GM12864 (cell line): Measurements from ENCODE around the gene HNRNPH3.

Source experiments
- DNase-seq: peaks from one replicate; pipeline ENCODE4 v3.0.0-alpha.2; 2011; ENCODE audit warnings: low read depth
- H3K4me3 ChIP-seq: 2 replicates; pipeline ENCODE4 v1.5.1; 2011; ENCODE audit warnings: mild to moderate bottlenecking, low read depth, low read length, control low read depth
- TF ChIP-seq, protein P1 (sequence below): IDR thresholded peaks from 2 replicates; pipeline ENCODE4 v1.5.1; 2011; ENCODE audit warnings: low read depth, mild to moderate bottlenecking, moderate library complexity, low read length, control low read depth, inconsistent platforms; ENCODE audit errors: missing control alignments

Gene HNRNPH3, protein sequence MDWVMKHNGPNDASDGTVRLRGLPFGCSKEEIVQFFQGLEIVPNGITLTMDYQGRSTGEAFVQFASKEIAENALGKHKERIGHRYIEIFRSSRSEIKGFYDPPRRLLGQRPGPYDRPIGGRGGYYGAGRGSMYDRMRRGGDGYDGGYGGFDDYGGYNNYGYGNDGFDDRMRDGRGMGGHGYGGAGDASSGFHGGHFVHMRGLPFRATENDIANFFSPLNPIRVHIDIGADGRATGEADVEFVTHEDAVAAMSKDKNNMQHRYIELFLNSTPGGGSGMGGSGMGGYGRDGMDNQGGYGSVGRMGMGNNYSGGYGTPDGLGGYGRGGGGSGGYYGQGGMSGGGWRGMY

DNA sequence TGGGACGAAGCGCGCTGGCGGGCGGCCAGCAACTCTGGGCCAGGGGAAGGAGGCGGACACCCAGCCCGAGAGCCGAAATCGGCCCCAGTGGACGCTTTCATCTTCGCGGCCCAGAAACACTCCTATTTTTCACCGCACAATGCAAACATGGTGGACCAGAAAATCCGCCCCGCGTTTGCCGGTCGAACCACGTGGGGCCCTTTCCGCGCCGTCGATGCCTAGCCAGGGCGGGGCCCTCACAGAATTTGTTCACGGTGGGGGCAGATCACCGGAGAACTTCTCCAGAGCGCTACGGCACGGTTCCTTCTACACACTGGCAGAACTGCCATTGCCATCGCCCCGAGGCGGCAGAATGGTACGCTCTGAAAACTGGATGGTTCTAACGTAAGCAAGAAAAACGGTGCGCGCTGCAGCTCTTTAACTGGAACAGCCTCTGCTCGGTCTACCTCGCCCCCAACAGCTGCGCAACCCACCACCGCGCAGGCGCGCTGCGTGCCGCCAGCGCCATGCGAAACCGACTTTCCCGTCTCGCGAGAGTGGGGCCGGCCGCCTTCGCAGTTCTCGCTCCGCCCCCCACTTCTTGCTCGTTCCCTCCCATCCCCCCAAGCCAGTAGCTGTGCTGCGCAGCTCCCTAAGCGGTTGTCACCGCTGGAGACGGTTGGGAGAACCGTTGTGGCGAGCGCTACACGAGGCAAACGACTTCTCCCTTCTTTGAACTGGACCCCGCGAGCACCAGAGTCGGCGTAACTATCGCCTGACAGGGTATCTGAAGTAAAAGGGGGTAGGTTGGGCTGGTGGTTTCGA lies at the start of gene HNRNPH3:
HNRNPH3 (plus strand) TSS at position 610 of the 804 bp plus-strand sequence. CDS start 5,158 bp downstream, outside the sequence.
- peak within 1 kb of the TSS; percentile 88 for H3K4me3 ChIP-seq
- DNase-seq, result peak; percentile 91
- TF ChIP-seq, protein P1, sequence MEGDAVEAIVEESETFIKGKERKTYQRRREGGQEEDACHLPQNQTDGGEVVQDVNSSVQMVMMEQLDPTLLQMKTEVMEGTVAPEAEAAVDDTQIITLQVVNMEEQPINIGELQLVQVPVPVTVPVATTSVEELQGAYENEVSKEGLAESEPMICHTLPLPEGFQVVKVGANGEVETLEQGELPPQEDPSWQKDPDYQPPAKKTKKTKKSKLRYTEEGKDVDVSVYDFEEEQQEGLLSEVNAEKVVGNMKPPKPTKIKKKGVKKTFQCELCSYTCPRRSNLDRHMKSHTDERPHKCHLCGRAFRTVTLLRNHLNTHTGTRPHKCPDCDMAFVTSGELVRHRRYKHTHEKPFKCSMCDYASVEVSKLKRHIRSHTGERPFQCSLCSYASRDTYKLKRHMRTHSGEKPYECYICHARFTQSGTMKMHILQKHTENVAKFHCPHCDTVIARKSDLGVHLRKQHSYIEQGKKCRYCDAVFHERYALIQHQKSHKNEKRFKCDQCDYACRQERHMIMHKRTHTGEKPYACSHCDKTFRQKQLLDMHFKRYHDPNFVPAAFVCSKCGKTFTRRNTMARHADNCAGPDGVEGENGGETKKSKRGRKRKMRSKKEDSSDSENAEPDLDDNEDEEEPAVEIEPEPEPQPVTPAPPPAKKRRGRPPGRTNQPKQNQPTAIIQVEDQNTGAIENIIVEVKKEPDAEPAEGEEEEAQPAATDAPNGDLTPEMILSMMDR, result no peak

DNA sequence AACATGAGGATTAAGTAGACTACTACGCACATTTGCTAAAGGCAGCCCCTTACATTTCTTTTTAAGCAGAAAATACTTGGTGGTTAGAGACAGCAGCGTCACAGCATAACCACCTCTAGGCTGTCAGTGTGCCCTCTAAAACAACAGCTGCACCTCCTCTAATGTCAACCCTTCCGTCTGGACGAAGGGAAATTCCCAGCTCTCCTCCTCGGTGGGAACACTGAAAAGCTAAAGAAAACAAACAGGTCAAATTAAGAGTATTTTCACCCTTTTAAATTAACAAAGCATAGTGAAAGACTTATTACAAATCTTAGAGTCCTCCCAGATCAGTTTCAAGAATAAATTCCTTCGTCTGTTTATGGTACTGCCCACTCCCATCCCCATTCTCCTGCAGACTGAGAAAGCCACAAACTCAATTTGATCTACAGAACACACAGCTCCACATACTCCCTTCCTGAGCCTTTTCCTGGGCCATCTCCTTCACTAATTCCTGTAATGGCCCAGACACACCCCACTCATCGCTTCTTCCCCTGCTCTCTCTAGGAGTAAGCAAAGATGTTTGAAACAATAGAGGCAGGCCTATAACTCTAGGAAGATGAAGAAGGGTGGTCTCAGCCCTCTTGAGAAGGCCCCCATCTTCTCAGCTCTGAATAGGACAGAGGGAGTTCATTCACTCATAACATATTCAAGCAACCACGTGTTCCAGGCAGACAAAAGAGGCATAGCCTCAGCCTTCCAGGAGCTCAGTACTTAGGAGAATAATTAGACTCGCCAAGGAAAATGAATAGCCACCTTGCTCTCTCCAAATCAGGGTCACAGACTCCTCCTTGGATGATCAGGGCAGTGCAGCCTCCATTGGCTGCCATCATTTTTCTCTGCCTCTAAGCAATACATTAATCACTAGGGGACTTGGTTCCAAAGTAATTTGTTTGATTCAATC lies 47.5 kb upstream of the HNRNPH3 start:
- TF ChIP-seq, protein P1, result no peak
- no peak overlapping the region for H3K4me3 ChIP-seq
- DNase-seq, result no peak

DNA sequence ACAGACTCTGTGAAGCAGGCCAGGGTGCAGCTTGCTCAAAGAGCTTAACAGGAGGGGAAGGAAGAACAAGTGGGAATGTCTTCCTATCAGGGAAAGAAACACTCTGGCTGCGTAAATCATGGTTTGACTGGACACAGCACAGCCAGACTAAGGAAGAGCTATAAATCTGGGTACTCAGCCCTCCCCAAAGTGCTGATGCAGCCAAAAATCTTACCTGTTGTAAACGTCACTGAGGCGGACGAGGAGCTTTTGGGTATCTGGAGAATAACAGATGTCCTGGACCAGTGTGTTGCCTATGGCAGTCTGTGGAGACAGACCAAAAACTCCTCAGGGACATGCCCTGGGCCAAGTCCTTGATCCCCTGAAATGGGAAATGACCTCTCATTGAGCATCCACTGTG lies 43.1 kb upstream of the HNRNPH3 start:
- H3K4me3 ChIP-seq, result no peak overlapping the region
- TF ChIP-seq, protein P1, result no peak
- no peak for DNase-seq

DNA sequence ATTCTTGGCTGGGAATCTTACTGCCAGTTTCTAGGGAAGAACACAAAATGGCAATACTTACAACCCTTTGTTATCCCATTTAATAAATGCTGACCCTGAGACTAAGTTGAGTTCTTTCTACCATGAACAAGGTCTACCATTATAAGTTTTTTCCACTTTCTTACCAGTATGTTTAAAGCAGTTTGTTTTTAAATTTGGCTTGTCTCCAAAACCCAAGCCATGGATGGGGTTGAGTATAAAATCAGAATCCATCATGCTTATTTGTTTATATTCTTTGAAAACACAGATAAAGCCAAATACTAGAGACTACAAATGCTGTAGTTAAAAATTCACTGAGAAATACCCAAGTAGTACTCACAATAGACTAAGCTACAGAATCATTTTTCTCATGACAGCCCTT lies 41.1 kb upstream of the HNRNPH3 start:
- no peak for DNase-seq
- H3K4me3 ChIP-seq, result no peak overlapping the region
- TF ChIP-seq, protein P1, result no peak

DNA sequence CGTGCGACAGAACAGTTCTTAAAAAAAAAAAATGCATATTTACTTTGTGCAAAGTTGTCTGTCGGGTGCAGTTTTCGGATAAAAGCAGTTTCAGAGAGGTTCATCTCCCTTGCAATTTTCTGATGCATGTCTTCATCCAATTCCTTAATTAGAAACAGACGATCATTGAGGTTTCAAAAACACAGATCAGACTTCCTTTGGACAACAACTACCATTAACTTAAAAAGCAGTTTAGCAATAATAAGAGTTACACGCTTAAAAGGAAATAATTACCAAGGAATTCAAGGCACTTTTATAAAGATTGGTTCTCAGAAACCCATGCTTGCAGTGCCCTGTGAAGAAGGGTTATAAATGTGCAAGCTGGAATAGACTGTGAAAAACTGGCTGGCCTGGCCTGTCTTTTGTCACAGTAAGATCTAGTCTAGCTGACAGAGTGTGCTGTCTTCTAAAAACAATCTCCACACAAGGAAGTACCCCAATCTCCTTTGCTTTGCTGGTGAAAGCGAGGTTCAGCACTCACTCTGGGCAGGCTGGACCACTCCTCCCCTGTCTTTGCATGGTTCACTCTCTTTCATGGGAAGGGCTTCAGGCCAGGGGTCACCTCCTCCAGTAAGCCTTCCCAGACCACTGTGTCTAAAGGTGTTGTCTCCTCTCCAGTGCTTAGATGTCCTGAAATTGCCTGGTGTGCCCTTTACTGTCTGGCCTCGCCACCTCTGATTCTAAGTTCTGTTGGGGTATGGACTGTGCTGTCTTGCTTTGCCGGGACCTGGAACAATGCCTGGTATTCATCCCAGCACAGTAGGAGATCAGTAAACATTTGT lies 34.8 kb upstream of the HNRNPH3 start:
- TF ChIP-seq, protein P1, result no peak
- no peak for DNase-seq
- H3K4me3 ChIP-seq, result no peak overlapping the region

DNA sequence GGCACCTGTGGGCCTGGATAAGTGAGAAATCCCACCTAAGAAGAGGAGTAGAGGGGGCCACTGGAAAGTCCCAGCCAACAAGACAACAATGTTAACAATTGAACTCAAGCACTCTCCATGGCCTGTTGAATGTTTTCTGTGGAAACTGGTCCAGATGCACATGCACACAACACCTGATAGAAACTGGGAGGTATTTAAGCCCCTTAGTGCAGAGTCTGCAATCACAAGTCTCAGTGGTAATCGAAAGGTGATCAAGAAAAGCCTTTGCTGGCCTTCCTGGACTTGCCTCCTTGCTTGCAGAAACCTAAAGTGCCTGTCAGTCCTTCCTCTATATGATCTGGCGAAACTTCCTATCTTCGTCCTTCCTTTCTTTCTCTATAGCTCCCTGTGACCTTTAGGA lies 30.6 kb upstream of the HNRNPH3 start:
- no peak for DNase-seq
- TF ChIP-seq, protein P1, result no peak
- H3K4me3 ChIP-seq, result no peak overlapping the region
